ENCODE data around the gene ADAMTS2. TPM values are rescaled to one million over a fixed set of nuclear protein-coding genes. Genes with fewer than 3 reads are reported as not detected.

The ADAMTS2 gene
- total RNA-seq, 1 donor from 2014 or later: not detected

- intact Hi-C loops (cut with micrococcal nuclease): no loop called here
Measured at GRCh38 chr5:179255527-179256327, 89.5 kb downstream of the ADAMTS2 start.

GRCh38 chr5:179254638-179255271, 90.5 kb downstream of the ADAMTS2 start:
- intact Hi-C loops (cut with micrococcal nuclease): no loop called here

- intact Hi-C loops (cut with micrococcal nuclease): no loop called here
Measured at GRCh38 chr5:179253730-179254129, 91.5 kb downstream of the ADAMTS2 start.

GRCh38 chr5:179251276-179251969, 93.8 kb downstream of the ADAMTS2 start:
- intact Hi-C loops (cut with micrococcal nuclease): no loop called here

GRCh38 chr5:179250561-179251225, 94.6 kb downstream of the ADAMTS2 start:
- intact Hi-C loops (cut with micrococcal nuclease): no loop called here

- intact Hi-C loops (cut with micrococcal nuclease): no loop called here
Measured at GRCh38 chr5:179246227-179246626, 99.0 kb downstream of the ADAMTS2 start.

- intact Hi-C loops (cut with micrococcal nuclease): no loop called here
Measured at GRCh38 chr5:179245031-179245430, 100.2 kb downstream of the ADAMTS2 start.

- intact Hi-C loops (cut with micrococcal nuclease): no loop called here
Measured at GRCh38 chr5:179244044-179244443, 101.2 kb downstream of the ADAMTS2 start.

GRCh38 chr5:179243333-179243732, 101.9 kb downstream of the ADAMTS2 start:
- intact Hi-C loops (cut with micrococcal nuclease): no loop called here

- intact Hi-C loops (cut with micrococcal nuclease): no loop called here
Measured at GRCh38 chr5:179242676-179243075, 102.6 kb downstream of the ADAMTS2 start.

- intact Hi-C loops (cut with micrococcal nuclease): no loop called here
Measured at GRCh38 chr5:179241764-179242370, 103.4 kb downstream of the ADAMTS2 start.

- intact Hi-C loops (cut with micrococcal nuclease): no loop called here
Measured at GRCh38 chr5:179241175-179241574, 104.1 kb downstream of the ADAMTS2 start.

- intact Hi-C loops (cut with micrococcal nuclease): no loop called here
Measured at GRCh38 chr5:179240561-179240960, 104.7 kb downstream of the ADAMTS2 start.

GRCh38 chr5:179239256-179240135, 105.8 kb downstream of the ADAMTS2 start:
- intact Hi-C loops (cut with micrococcal nuclease): no loop called here

GRCh38 chr5:179238628-179238970, 106.7 kb downstream of the ADAMTS2 start:
- intact Hi-C loops (cut with micrococcal nuclease): no loop called here

GRCh38 chr5:179237770-179238627, 107.3 kb downstream of the ADAMTS2 start:
- intact Hi-C loops (cut with micrococcal nuclease): no loop called here

- intact Hi-C loops (cut with micrococcal nuclease): no loop called here
Measured at GRCh38 chr5:179235416-179236400, 109.6 kb downstream of the ADAMTS2 start.

- intact Hi-C loops (cut with micrococcal nuclease): no loop called here
Measured at GRCh38 chr5:179234563-179235135, 110.6 kb downstream of the ADAMTS2 start.
